Thyroid gland (tissue), 4 donors: ENCODE data around the gene IL2RA. TPM values are rescaled to one million over a fixed set of nuclear protein-coding genes. Genes with fewer than 3 reads are reported as not detected.

Experiments used
- DNase-seq, 2 donors: peaks; one replicate each; pipeline ENCODE4 v3.0.0-alpha.2; 2019
- H3K27ac ChIP-seq, 3 donors: fragments of 200-600 bp; sonication (generic); 1 replicate in 2 of 3; 2 replicates in 1 of 3; pipeline ENCODE4 v1.5.1; 2016 to 2019; ENCODE audit warnings: mild to moderate bottlenecking in 1 of 3, moderate library complexity in 1 of 3
- H3K27me3 ChIP-seq: fragments of 200-600 bp; sonication (generic); one replicate; pipeline ENCODE4 v1.5.1; 2019
- H3K36me3 ChIP-seq, 2 donors: fragments of 200-600 bp; sonication (generic); one replicate each; pipeline ENCODE4 v1.5.1; 2016 to 2019
- H3K4me1 ChIP-seq, 2 donors: fragments of 200-600 bp; sonication (generic); one replicate each; pipeline ENCODE4 v1.5.1; 2017 to 2019
- H3K4me3 ChIP-seq, 3 donors: fragments of 200-600 bp; sonication (generic); replicated peaks in 1 of 3; 1 replicate in 2 of 3; 2 replicates in 1 of 3; pipeline ENCODE4 v1.5.1; 2016; ENCODE audit warnings: mild to moderate bottlenecking in 1 of 3
- H3K9me3 ChIP-seq: fragments of 200-600 bp; sonication (generic); one replicate; pipeline ENCODE4 v1.5.1; 2017
- POLR2A ChIP-seq, 2 donors: fragments of 450-650 bp; IDR thresholded peaks; one replicate each; pipeline ENCODE4 v1.6.1; 2017; ENCODE audit warnings: antibody characterized with exemption in 2 of 2, mild to moderate bottlenecking in 2 of 2, moderate library complexity in 1 of 2
- WGBS, 2 donors: methylation state at CpG; one replicate each; pipeline ENCODE4 v1.1.5; 2017; 5-methylcytosine and 5-hydroxymethylcytosine counted together
- intact Hi-C: fragments of 100-400 bp; cut with DNase I; formaldehyde crosslinking; loops from one replicate; pipeline ENCODE4 v1.15.1; 2023
- total RNA-seq, 4 donors: library from RNA; depleted of rRNA; stranded (reverse); fragments of >200 nt; gene quantifications; one replicate each; pipeline ENCODE4 v1.2.3, GENCODE V29; 2016
- TF ChIP-seq, protein P1 (sequence below), 6 experiments: fragments of 200-600 bp in 3 of 6; fragments of 450-650 bp in 3 of 6; sonication (generic) in 3 of 6; IDR thresholded peaks; one replicate each; pipeline ENCODE4 v1.5.1; 2016 to 2019; ENCODE audit warnings: antibody characterized with exemption in 6 of 6, mild to moderate bottlenecking in 2 of 6, inconsistent platforms in 1 of 6, moderate library complexity in 1 of 6

IL2RA gene
- total RNA-seq, 4 donors from 2014 or later, result 1.7 to 11.3 (median 2.3) TPM

DNA sequence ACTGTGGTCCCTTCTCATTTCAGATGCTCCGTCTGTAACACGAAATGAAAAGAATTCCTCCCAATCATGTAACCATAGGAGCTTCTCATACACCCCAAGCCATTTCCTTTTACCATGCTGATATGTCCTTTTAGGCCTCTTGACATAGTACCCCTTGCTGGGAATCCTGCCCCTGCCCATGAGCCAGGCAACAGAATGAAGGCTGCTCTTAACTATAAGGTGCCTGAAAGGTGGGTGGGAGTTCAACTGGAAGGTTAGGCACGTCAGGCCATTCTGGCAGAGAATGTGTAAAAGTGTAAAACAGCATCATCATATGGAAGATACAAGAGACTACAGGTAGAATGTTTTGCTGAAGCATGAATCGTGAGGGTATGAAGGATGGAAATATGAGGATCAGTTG is 22.5 kb downstream of the IL2RA start:
- TF ChIP-seq, protein P1, sequence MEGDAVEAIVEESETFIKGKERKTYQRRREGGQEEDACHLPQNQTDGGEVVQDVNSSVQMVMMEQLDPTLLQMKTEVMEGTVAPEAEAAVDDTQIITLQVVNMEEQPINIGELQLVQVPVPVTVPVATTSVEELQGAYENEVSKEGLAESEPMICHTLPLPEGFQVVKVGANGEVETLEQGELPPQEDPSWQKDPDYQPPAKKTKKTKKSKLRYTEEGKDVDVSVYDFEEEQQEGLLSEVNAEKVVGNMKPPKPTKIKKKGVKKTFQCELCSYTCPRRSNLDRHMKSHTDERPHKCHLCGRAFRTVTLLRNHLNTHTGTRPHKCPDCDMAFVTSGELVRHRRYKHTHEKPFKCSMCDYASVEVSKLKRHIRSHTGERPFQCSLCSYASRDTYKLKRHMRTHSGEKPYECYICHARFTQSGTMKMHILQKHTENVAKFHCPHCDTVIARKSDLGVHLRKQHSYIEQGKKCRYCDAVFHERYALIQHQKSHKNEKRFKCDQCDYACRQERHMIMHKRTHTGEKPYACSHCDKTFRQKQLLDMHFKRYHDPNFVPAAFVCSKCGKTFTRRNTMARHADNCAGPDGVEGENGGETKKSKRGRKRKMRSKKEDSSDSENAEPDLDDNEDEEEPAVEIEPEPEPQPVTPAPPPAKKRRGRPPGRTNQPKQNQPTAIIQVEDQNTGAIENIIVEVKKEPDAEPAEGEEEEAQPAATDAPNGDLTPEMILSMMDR (IDR thresholded peaks at IDR 0.05), result no peak
- no peak for TF ChIP-seq POLR2A (IDR thresholded peaks at IDR 0.05)
- H3K27me3 ChIP-seq, result no peaks in the 10 kb centered on the region
- H3K27ac ChIP-seq, result no peak overlapping the region
- no peaks in the 10 kb centered on the region for H3K4me1 ChIP-seq
- 86 to 91% methylated on average over 4 of the region's 4 CpGs for WGBS, 2 donors
- no peak overlapping the region for H3K4me3 ChIP-seq
- DNase-seq, result no peak
- no peaks in the 10 kb centered on the region for H3K36me3 ChIP-seq
- intact Hi-C loops, result no loop called here
- no peaks in the 10 kb centered on the region for H3K9me3 ChIP-seq

DNA sequence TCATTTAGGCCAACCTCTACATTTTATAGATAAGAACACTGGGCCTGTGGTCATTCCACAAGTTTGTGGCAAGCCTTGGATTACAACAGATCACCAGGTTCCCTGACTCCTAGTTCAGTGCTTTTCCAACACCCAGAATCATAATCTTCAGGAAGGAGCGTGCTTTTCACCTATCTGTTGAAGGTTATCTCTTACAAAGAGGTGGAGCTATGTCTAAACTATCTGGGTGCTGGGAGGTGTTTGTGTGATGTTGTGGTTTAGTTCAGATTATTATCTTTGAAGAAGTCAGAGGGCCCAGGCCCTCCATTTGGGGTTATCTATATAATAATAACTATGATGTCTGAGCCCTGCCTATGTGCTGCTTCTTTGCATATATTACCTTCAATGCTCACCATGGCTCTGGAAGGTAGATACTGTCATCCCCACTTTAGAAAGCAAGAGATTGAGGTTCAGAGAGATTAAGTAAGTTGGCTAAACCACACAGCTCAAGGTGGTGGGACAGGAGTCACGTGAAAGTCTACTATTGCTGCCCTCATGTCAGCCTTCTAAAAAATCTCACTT is 24.0 kb downstream of the IL2RA start:
- no peak overlapping the region for H3K4me3 ChIP-seq
- WGBS, 2 donors, result 86 to 91% methylated on average over 2 of the region's 2 CpGs
- no peaks in the 10 kb centered on the region for H3K36me3 ChIP-seq
- H3K27me3 ChIP-seq, result no peaks in the 10 kb centered on the region
- no peak overlapping the region for H3K27ac ChIP-seq
- intact Hi-C loops, result no loop called here
- no peak for TF ChIP-seq POLR2A (IDR thresholded peaks at IDR 0.05)
- TF ChIP-seq, protein P1 (IDR thresholded peaks at IDR 0.05), result no peak
- no peaks in the 10 kb centered on the region for H3K4me1 ChIP-seq
- no peaks in the 10 kb centered on the region for H3K9me3 ChIP-seq
- no peak for DNase-seq

DNA sequence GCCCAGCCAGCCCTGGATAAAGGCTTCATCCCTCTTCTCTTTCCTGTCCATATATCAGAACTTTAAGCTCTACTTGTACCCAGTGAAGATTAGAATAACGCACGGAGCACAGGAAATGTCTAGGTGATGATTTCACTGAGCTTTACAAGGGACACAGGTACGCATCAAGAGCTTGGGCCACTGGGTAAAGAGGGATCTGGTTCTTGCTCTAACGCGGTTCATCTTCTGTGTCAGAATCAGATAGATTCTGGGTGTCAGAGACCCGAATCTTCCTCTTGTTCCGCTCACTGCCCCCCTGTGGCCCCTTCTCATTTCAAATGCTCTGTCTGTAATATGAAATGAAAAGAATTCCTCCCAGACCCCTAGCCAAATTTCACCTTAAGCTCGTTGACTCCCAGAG is 24.7 kb downstream of the IL2RA start:
- no peak for DNase-seq
- Histone ChIP-seq H3K4me1 (no peaks in the 10 kb centered on the region), H3K27me3 (no peaks in the 10 kb centered on the region), H3K36me3 (no peaks in the 10 kb centered on the region), H3K4me3 (no peak overlapping the region), H3K9me3 (no peaks in the 10 kb centered on the region), H3K27ac (no peak overlapping the region)
- WGBS, 2 donors, result 88 to 94% methylated on average over 8 of the region's 8 CpGs
- TF ChIP-seq, protein P1 (IDR thresholded peaks at IDR 0.05), result no peak
- TF ChIP-seq POLR2A (IDR thresholded peaks at IDR 0.05), result no peak
- intact Hi-C loops, result no loop called here

DNA sequence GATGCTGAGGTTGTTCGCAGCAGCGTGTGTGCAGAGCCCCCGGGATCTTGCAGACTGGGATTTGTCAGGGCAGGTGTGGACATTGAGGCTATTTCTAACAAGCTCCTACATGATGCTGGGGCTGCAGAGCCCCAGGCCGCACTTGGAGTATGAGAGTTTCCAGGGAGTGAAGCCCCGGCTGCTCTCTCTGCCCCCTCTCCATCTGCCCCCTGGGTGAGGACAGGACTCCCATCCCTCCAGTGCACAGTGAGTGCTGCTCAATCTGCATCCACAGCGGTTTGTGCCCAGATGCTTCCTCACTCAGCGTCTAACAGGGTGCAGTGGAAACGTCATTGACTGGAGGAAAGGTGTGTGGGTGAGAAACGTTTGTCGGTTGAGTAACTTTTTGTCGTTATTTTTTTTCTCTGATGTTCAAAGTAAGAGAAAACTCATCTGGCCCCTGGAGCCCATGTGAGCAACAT is 25.3 kb downstream of the IL2RA start:
- no peaks in the 10 kb centered on the region for H3K27me3 ChIP-seq
- DNase-seq, result no peak
- no peak overlapping the region for H3K4me3 ChIP-seq
- H3K9me3 ChIP-seq, result no peaks in the 10 kb centered on the region
- TF ChIP-seq, protein P1 (IDR thresholded peaks at IDR 0.05), result no peak
- no peak for TF ChIP-seq POLR2A (IDR thresholded peaks at IDR 0.05)
- H3K36me3 ChIP-seq, result no peaks in the 10 kb centered on the region
- 75 to 81% methylated on average over 11 of the region's 11 CpGs for WGBS, 2 donors
- no peaks in the 10 kb centered on the region for H3K4me1 ChIP-seq
- H3K27ac ChIP-seq, result no peak overlapping the region
- intact Hi-C loops, result no loop called here

DNA sequence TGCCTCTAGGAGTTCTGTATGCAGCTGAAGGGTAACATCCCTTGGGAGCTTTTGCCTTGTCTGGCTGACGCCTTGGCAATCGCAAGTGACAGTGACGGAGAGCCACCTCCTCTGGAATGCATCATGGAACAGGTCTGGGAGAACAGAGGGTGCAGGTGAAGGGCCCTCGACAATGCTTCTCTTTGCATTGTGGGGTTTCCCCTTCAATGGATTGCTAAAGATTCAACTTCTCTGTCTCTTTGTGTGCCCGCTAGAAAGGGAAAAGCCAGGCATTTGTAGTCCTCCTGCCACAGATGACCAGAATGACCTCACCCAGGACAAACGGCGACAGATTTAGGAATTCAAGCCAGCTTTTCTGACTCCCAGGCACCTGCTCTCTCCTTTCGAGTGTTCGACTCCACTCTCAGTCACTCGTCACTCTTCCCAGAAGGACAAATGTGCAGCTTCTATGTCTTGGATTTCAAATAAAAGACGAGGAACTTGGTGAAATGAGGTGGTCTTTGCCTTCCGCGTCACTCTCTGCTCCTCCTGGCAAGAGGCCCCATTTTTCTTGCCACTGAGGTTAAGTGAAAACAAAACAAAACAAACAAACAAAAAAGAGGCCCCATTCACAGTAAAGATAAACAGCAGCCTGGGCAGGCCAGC is 26.1 kb downstream of the IL2RA start:
- H3K4me3 ChIP-seq, result no peak overlapping the region

More for the DNA sequence above, 26.1 kb downstream of the IL2RA start:
- Histone ChIP-seq H3K9me3 (no peaks in the 10 kb centered on the region), H3K4me1 (no peaks in the 10 kb centered on the region), H3K27ac (no peak overlapping the region), H3K27me3 (no peaks in the 10 kb centered on the region), H3K36me3 (no peaks in the 10 kb centered on the region)
- DNase-seq, result no peak
- WGBS, 2 donors, result 73 to 78% methylated on average over 13 of the region's 13 CpGs
- TF ChIP-seq, protein P1 (IDR thresholded peaks at IDR 0.05), result no peak
- no peak for TF ChIP-seq POLR2A (IDR thresholded peaks at IDR 0.05)
- intact Hi-C loops, result no loop called here
